ENCODE measurements around the gene TRAF3. TPM values are rescaled to one million over a fixed set of nuclear protein-coding genes. Genes with fewer than 3 reads are reported as not detected.
A peak's percentile ranks its signal among the peaks of the same experiment; 100 is the strongest.

Gene TRAF3
- total RNA-seq, 1 experiment from 2014 or later, result 25.3 TPM

DNA sequence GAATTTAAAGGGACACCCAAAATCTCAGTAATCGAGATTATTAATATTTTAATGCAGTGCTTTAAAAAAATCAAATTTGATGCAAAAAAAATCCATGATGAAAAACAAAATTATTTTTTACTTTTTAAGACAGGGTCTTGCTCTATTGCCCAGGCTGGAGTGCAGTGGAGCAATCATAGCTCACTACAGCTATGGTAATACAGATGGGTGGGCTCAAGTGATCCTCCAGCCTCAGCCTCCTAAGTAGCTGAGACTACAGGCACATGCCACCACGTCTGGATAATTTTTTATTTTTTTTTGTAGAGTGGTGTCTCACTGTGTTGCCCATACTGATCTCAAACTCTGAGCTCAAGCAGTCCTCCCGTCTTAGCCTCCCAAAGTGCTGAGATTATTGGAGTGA, 62.9 kb downstream of the TRAF3 start:
- TF ChIP-seq, protein P1, sequence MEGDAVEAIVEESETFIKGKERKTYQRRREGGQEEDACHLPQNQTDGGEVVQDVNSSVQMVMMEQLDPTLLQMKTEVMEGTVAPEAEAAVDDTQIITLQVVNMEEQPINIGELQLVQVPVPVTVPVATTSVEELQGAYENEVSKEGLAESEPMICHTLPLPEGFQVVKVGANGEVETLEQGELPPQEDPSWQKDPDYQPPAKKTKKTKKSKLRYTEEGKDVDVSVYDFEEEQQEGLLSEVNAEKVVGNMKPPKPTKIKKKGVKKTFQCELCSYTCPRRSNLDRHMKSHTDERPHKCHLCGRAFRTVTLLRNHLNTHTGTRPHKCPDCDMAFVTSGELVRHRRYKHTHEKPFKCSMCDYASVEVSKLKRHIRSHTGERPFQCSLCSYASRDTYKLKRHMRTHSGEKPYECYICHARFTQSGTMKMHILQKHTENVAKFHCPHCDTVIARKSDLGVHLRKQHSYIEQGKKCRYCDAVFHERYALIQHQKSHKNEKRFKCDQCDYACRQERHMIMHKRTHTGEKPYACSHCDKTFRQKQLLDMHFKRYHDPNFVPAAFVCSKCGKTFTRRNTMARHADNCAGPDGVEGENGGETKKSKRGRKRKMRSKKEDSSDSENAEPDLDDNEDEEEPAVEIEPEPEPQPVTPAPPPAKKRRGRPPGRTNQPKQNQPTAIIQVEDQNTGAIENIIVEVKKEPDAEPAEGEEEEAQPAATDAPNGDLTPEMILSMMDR (IDR thresholded peaks at IDR 0.05; ENCODE audit: unreplicated experiment), result no peak
- H3K4me1 Mint-ChIP-seq (ENCODE audit: insufficient read depth, unreplicated experiment), result peaks cover 5% of the 10 kb centered on the region
- no peaks in the 10 kb centered on the region for H3K27me3 Mint-ChIP-seq (ENCODE audit: insufficient read depth, unreplicated experiment)
- H3K4me3 Mint-ChIP-seq (ENCODE audit: unreplicated experiment), result no peak overlapping the region
- no peaks in the 10 kb centered on the region for H3K9me3 Mint-ChIP-seq (ENCODE audit: unreplicated experiment)
- H3K36me3 Mint-ChIP-seq (ENCODE audit: insufficient read depth, unreplicated experiment), result peaks cover 11% of the 10 kb centered on the region
- intact Hi-C loops (cut with micrococcal nuclease), result no loop called here
- ChIA-PET CTCF (interaction anchor here (0.5 to 0.9 kb wide), 4 partner anchors 11 to 492 kb away, joined by 3 read pairs; no protein-coding TSS in a partner anchor), POLR2A (no interaction called here)
- DNase-seq (ENCODE audit: unreplicated experiment), result no peak
- no TSS peak for BruUV-seq (replicated peaks)
- H3K27ac Mint-ChIP-seq (ENCODE audit: low read depth, unreplicated experiment), result no peak overlapping the region

DNA sequence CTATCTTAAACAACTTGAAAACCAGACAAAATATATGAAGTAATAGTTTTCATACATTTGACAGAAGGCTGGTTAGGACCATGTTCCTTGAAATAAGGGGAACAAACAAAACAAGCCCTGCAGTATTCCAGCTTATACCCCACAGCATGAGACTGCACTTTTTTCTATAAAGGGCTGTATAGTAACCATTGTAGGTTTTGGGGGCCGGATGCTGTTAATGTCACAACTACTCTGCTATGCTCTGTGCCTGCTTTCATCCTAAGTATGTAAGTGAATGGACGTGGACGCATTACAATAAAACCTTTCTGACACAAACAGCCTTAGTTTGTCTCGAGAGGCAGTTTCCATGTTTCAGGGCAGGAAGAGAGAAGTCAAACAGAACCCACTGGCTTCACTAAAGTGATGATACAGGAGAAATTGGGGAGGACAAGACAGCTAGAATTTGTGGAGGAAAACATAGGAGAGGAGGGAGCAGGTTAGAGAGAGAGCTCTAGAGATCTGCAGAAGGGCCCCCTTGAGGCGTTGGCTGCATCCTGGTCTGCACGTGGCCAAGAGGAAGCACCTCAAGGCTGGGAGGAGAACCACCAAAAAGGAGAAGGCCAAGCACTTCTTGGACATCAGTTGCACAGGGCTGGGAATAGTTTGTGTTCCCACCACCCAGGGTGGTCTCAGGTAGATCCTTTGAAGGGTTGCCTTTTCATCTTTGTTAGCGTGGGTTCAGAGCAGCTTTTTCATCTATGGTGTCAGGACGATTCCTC, 63.7 kb downstream of the TRAF3 start:
- DNase-seq (ENCODE audit: unreplicated experiment), result no peak
- ChIA-PET POLR2A (no interaction called here), CTCF (interaction anchor here (0.5 to 0.9 kb wide), 2 partner anchors 12 to 491 kb away, joined by 3 read pairs; no protein-coding TSS in a partner anchor)
- Mint-ChIP-seq H3K4me1 (ENCODE audit: insufficient read depth, unreplicated experiment) (no peaks in the 10 kb centered on the region), H3K36me3 (ENCODE audit: insufficient read depth, unreplicated experiment) (peaks cover 11% of the 10 kb centered on the region), H3K4me3 (ENCODE audit: unreplicated experiment) (no peak overlapping the region), H3K27ac (ENCODE audit: low read depth, unreplicated experiment) (no peak overlapping the region), H3K27me3 (ENCODE audit: insufficient read depth, unreplicated experiment) (no peaks in the 10 kb centered on the region), H3K9me3 (ENCODE audit: unreplicated experiment) (no peaks in the 10 kb centered on the region)
- BruUV-seq (replicated peaks), result no TSS peak
- TF ChIP-seq, protein P1 (IDR thresholded peaks at IDR 0.05; ENCODE audit: unreplicated experiment), result no peak
- intact Hi-C loops (cut with micrococcal nuclease), result no loop called here

DNA sequence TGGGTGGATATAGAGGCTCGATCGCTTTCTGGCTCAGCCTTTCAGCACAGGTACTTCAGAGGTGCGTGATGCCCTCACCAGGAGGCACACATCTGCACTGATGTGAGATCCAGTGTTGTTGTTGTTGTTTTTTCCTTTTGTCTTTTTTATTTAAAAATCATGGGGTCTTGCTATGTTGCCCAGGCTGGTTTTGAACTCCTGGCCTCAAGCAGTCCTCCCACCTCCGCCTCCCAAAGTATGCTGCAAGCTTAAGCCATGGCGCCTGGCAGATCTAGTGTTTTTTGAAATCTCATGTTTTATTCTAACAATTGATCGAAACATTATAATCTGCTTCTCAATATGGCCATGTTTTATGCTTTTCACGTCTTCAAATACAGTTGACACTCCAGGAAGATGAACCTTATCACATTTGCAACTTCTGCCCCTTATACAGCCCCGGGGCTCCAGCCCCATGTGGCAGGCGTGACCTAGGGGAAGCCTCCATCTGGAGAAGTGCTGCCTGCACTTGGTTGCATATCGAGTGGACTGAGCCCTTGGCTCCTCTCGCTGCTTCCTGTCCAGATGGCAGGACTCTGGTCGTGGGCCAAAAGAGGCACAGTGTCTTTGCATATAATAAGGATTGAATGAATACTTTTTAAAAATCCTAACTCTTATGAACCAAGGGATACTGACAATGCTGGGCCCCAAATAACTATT, 71.7 kb downstream of the TRAF3 start:
- Mint-ChIP-seq H3K27me3 (ENCODE audit: insufficient read depth, unreplicated experiment) (no peaks in the 10 kb centered on the region), H3K36me3 (ENCODE audit: insufficient read depth, unreplicated experiment) (peaks cover 7% of the 10 kb centered on the region), H3K27ac (ENCODE audit: low read depth, unreplicated experiment) (no peak overlapping the region), H3K9me3 (ENCODE audit: unreplicated experiment) (no peaks in the 10 kb centered on the region), H3K4me1 (ENCODE audit: insufficient read depth, unreplicated experiment) (no peaks in the 10 kb centered on the region), H3K4me3 (ENCODE audit: unreplicated experiment) (no peak overlapping the region)
- intact Hi-C loops (cut with micrococcal nuclease), result no loop called here
- ChIA-PET CTCF (interaction anchor here (0.6 kb wide), 1 partner anchor 326 kb away, joined by 3 read pairs; no protein-coding TSS in a partner anchor), POLR2A (no interaction called here)
- TF ChIP-seq, protein P1 (IDR thresholded peaks at IDR 0.05; ENCODE audit: unreplicated experiment), result no peak
- BruUV-seq (replicated peaks), result no TSS peak
- no peak for DNase-seq (ENCODE audit: unreplicated experiment)

DNA sequence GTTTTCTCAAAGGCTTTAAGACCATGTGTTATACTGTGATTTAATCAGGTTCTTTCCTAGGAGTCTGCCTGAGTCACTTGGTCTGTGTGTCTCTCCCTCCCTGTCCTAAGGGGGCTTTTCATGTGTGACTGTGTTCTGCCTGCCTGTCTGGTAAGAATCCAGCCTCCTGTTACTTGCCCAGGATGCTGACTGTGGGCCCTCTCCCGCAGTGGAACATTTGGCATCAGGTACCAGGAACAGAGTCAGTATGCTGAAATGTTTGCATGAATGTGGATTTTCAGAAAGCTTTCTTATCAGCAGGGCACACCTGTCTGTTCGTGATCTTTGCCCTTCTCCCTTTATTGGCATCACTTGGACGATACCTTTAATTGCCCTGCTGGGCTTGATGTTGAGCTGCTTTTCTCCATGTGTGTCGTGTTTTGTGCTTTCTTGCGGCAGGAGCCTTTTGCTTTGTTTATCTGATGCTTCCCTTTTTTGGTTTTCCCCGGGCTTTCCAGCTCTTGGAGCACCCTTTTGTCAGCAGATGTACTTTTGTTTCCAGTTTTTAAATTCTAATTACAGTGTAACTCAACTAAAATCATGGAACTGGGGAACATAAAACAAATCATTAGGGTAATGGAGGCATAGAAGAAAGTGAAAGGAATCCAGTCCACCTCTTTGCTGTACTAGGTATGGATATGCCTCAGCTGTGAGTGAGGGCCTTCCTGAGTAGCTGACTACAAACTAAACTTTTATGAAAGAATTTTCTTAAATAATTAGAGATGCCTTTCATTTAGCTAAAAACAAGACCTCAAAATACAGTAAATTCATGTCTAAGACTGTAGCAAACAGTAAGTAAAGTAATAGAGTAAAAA, 72.5 kb downstream of the TRAF3 start:
- POLR2A ChIA-PET, result no interaction called here
- DNase-seq (ENCODE audit: unreplicated experiment), result no peak
- Mint-ChIP-seq H3K4me1 (ENCODE audit: insufficient read depth, unreplicated experiment) (no peaks in the 10 kb centered on the region), H3K4me3 (ENCODE audit: unreplicated experiment) (no peak overlapping the region), H3K27me3 (ENCODE audit: insufficient read depth, unreplicated experiment) (no peaks in the 10 kb centered on the region), H3K36me3 (ENCODE audit: insufficient read depth, unreplicated experiment) (peaks cover 7% of the 10 kb centered on the region), H3K9me3 (ENCODE audit: unreplicated experiment) (no peaks in the 10 kb centered on the region), H3K27ac (ENCODE audit: low read depth, unreplicated experiment) (peak overlapping the region; percentile 68)
- TF ChIP-seq, protein P1 (IDR thresholded peaks at IDR 0.05; ENCODE audit: unreplicated experiment), result no peak
- CTCF ChIA-PET, result interaction anchor here (0.6 kb wide), 1 partner anchor 327 kb away, joined by 3 read pairs; no protein-coding TSS in a partner anchor
- intact Hi-C loops (cut with micrococcal nuclease), result no loop called here
- no TSS peak for BruUV-seq (replicated peaks)
